ENCODE measurements around the gene RPL13.

DNA sequence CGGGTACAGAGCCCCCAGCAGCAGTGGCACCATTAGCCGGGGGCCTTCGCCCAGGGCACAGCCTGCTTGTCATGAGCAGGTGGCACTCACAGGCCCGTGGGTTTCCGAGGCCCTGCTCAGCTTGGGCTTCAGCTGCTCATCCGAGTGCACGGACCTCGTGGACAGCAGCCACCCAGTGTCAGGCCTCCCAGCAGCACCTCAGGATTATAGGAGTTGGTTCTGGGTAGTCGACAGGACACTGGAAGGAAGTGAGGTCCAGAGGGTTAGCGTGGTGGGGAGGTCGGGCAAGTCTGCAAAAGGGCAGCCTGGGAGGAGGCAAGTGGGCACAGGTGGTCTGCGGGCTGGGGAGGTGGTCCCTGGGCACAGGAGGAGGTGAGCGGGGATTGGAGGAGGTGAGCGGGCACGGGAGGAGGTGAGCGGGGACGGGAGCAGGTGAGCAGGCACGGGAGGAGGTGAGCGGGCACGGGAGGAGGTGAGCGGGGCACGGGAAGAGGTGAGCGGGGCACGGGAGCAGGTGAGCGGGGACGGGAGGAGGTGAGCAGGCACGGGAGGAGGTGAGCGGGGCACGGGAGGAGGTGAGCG is 10.0 kb downstream of the RPL13 start:
- TF ChIP-seq ZNF830 (tag by site-specific recombination; IDR thresholded peaks at IDR 0.05; ENCODE audit: low read depth) (no peak), ZNF2 (tag by site-specific recombination; IDR thresholded peaks at IDR 0.05) (no peak), ZBTB8A (tag by site-specific recombination; IDR thresholded peaks at IDR 0.05) (no peak)
- TF ChIP-seq, protein P1, sequence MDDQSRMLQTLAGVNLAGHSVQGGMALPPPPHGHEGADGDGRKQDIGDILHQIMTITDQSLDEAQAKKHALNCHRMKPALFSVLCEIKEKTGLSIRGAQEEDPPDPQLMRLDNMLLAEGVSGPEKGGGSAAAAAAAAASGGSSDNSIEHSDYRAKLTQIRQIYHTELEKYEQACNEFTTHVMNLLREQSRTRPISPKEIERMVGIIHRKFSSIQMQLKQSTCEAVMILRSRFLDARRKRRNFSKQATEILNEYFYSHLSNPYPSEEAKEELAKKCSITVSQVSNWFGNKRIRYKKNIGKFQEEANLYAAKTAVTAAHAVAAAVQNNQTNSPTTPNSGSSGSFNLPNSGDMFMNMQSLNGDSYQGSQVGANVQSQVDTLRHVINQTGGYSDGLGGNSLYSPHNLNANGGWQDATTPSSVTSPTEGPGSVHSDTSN (CRISPR knock-in tag; IDR thresholded peaks at IDR 0.05): no peak
